Fibroblast of the aortic adventitia (primary cell): Measurements from ENCODE around the gene ADGRG3. TPM values are rescaled to one million over a fixed set of nuclear protein-coding genes. Genes with fewer than 3 reads are reported as not detected.
A peak's percentile ranks its signal among the peaks of the same experiment; 100 is the strongest.

Experiments used
- DNase-seq: peaks from one replicate; pipeline ENCODE4 v3.0.0-alpha.2; 2010; ENCODE audit warnings: low read depth
- H3K4me3 ChIP-seq: 2 replicates; pipeline ENCODE4 v1.5.1; 2011; ENCODE audit warnings: low read depth, mild to moderate bottlenecking, control low read depth, low read length, moderate library complexity
- total RNA-seq: library from RNA; depleted of rRNA; stranded (reverse); fragments of >200 nt; gene quantifications from 2 replicates; pipeline ENCODE4 v1.2.3, GENCODE V29; 2012; ENCODE audit warnings: low replicate concordance
- TF ChIP-seq, protein P1 (sequence below): IDR thresholded peaks from 2 replicates; pipeline ENCODE4 v1.5.1; 2011; ENCODE audit warnings: mild to moderate bottlenecking, low read length, control low read depth, inconsistent platforms; ENCODE audit not compliant: insufficient read depth

Gene ADGRG3
- total RNA-seq, 1 donor = not detected

GRCh38 chr16:57679016-57679415 is 10.9 kb downstream of the ADGRG3 start:
- no peak for DNase-seq
- TF ChIP-seq, protein P1, sequence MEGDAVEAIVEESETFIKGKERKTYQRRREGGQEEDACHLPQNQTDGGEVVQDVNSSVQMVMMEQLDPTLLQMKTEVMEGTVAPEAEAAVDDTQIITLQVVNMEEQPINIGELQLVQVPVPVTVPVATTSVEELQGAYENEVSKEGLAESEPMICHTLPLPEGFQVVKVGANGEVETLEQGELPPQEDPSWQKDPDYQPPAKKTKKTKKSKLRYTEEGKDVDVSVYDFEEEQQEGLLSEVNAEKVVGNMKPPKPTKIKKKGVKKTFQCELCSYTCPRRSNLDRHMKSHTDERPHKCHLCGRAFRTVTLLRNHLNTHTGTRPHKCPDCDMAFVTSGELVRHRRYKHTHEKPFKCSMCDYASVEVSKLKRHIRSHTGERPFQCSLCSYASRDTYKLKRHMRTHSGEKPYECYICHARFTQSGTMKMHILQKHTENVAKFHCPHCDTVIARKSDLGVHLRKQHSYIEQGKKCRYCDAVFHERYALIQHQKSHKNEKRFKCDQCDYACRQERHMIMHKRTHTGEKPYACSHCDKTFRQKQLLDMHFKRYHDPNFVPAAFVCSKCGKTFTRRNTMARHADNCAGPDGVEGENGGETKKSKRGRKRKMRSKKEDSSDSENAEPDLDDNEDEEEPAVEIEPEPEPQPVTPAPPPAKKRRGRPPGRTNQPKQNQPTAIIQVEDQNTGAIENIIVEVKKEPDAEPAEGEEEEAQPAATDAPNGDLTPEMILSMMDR = no peak

GRCh38 chr16:57679767-57680482 is 11.8 kb downstream of the ADGRG3 start:
- H3K4me3 ChIP-seq = no peak overlapping the region
- TF ChIP-seq, protein P1 = no peak
- no peak for DNase-seq

More at GRCh38 chr16:57679016-57679415, 10.9 kb downstream of the ADGRG3 start:
- H3K4me3 ChIP-seq = no peak overlapping the region

DNA sequence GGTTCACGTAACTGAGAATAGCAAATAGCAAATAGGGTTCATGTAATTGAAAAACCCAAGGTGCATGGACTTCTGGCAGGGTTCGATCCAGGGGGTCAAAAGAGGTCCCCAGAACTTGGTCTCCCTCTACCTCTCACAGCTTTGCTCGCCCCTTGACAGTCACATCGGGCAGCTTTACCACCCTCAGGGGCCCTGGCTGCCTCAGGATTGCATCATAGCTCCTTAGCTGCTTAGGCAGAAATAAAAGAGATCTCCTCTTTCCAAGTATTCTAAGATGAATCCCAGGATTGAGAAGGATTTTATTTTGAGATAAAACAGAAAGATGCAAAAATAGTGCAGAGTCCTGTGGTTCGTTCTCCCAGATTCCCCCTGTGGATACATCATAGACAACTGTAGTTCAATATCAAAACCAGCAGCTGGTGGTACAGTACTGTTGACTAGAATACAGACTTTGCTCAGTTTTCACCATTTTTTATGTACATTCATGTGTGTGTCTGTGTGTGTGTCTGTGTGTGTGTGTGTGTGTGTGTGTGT is 12.8 kb downstream of the ADGRG3 start:
- DNase-seq = peak; percentile 9
- TF ChIP-seq, protein P1 = no peak

GRCh38 chr16:57681950-57682728 is 14.0 kb downstream of the ADGRG3 start:
- TF ChIP-seq, protein P1 = no peak
- DNase-seq = no peak
- no peak overlapping the region for H3K4me3 ChIP-seq

More for the DNA sequence above, 12.8 kb downstream of the ADGRG3 start:
- H3K4me3 ChIP-seq = no peak overlapping the region

- DNase-seq = no peak
- TF ChIP-seq, protein P1 = no peak
- no peak overlapping the region for H3K4me3 ChIP-seq
Measured at GRCh38 chr16:57682809-57683635, 14.9 kb downstream of the ADGRG3 start.
